K562 (cell line): ENCODE measurements around the gene ZBTB38. TPM values are rescaled to one million over a fixed set of nuclear protein-coding genes. Genes with fewer than 3 reads are reported as not detected.

Experiments used
- ATAC-seq: fragments of 200-7000 bp; cut with Tn5 transposase; 3 replicates; pipeline ENCODE4 v1.9.1; 2020; ENCODE audit warnings: moderate library complexity
- BruUV-seq: library from RNA; stranded (reverse); fragments of 400-500 nt; replicated peaks from 2 replicates; lab custom pipeline; 2021; lab: Mats Ljungman, UMichigan
- CTCF ChIA-PET: fragments of 300-600 bp; formaldehyde crosslinking; extraction: SDS; loops from one replicate; lab custom pipeline; 2021; ENCODE audit warnings: low intra/inter-chr PET ratio; lab: Yijun Ruan, JAX
- POLR2A ChIA-PET: fragments of 300-600, 350-650 bp; sonication (Branson Sonifier 250); formaldehyde crosslinking; extraction: SDS; loops from one replicate; lab custom pipeline; 2021; ENCODE audit warnings: antibody characterized with exemption, inconsistent platforms; lab: Yijun Ruan, JAX
- DNase-seq, 4 experiments: peaks; one replicate each; pipeline versions ENCODE4 v3.0.0 to v3.0.0-alpha.2; 2011 to 2018; ENCODE audit warnings: low spot score in 3 of 4, mixed read lengths in 3 of 4; ENCODE audit errors: extremely low read depth in 1 of 4
- FAIRE-seq: peaks from 2 replicates; lab custom pipeline; 2011; peaks lifted over from hg19 to GRCh38; lab: Jason Lieb, UNC
- H2AFZ ChIP-seq: 2 replicates; pipeline ENCODE4 v1.6.0; 2011; ENCODE audit warnings: low read depth, low read length, control low read depth, inconsistent platforms
- H3K27ac ChIP-seq: fragments of 200-600 bp; 3 replicates; pipeline ENCODE4 v1.8.0; 2011; ENCODE audit warnings: low read depth, mild to moderate bottlenecking, control low read depth, inconsistent platforms, low read length, moderate library complexity, mixed read lengths; ENCODE audit errors: extremely low read depth
- H3K27me3 ChIP-seq, 2 experiments: fragments of 300-600 bp in 1 of 2; 2 replicates in 1 of 2; 3 replicates in 1 of 2; pipeline versions ENCODE4 v1.6.0 to v1.8.0; 2011; ENCODE audit warnings: inconsistent platforms in 2 of 2, low read length in 2 of 2, mild to moderate bottlenecking in 1 of 2, mixed read lengths in 1 of 2, moderate library complexity in 1 of 2; ENCODE audit not compliant: control insufficient read depth in 2 of 2, insufficient read depth in 2 of 2
- H3K36me3 ChIP-seq: fragments of 300-600 bp; 3 replicates; pipeline ENCODE4 v1.8.0; 2011; ENCODE audit warnings: mild to moderate bottlenecking, low read length, inconsistent platforms; ENCODE audit not compliant: control insufficient read depth, insufficient read depth
- H3K4me1 ChIP-seq, 2 experiments: fragments of 200-600 bp in 1 of 2; replicated peaks in 1 of 2; 2 replicates in 1 of 2; 3 replicates in 1 of 2; pipeline versions ENCODE4 v1.5.1 to v1.8.0; 2011; ENCODE audit warnings: inconsistent platforms in 2 of 2, low read length in 2 of 2, mild to moderate bottlenecking in 1 of 2, mixed read lengths in 1 of 2, moderate library complexity in 1 of 2; ENCODE audit not compliant: control insufficient read depth in 2 of 2, insufficient read depth in 2 of 2
- H3K4me2 ChIP-seq: 2 replicates; pipeline ENCODE4 v1.6.1; 2011; ENCODE audit warnings: low read length, control low read depth, inconsistent platforms, mixed read lengths; ENCODE audit not compliant: insufficient read depth
- H3K4me3 ChIP-seq: fragments of 200-600 bp; sonication (generic), shearing (Covaris generic); 2 replicates; pipeline ENCODE4 v1.5.1; 2016; ENCODE audit warnings: control low read depth, inconsistent platforms
- H3K79me2 ChIP-seq: fragments of 200-600 bp; 3 replicates; pipeline ENCODE4 v1.8.0; 2011; ENCODE audit warnings: low read length, inconsistent platforms; ENCODE audit not compliant: control insufficient read depth, insufficient read depth
- H3K9ac ChIP-seq, 2 experiments: 2 replicates each; pipeline versions ENCODE4 v1.6.0 to v1.6.1; 2011; ENCODE audit warnings: low read depth in 2 of 2, low read length in 2 of 2, control low read depth in 1 of 2, inconsistent platforms in 1 of 2, mild to moderate bottlenecking in 1 of 2, mixed read lengths in 1 of 2; ENCODE audit not compliant: insufficient read depth in 1 of 2
- H3K9me1 ChIP-seq: one replicate; pipeline ENCODE4 v1.6.0; 2011; ENCODE audit warnings: inconsistent platforms, mild to moderate bottlenecking, low read length, moderate library complexity; ENCODE audit not compliant: control insufficient read depth, insufficient read depth
- H3K9me3 ChIP-seq: replicated peaks from 2 replicates; pipeline ENCODE4 v1.5.1; 2011; ENCODE audit warnings: low read depth, low read length, inconsistent platforms; ENCODE audit not compliant: control insufficient read depth, insufficient read depth
- H4K20me1 ChIP-seq: replicated peaks from 2 replicates; pipeline ENCODE4 v1.6.1; 2011; ENCODE audit warnings: low read length, inconsistent platforms, mixed read lengths; ENCODE audit not compliant: control insufficient read depth, insufficient read depth
- IRF2 ChIP-seq: sonication (generic); formaldehyde crosslinking; IDR thresholded peaks from 2 replicates; pipeline ENCODE4 v1.8.1; 2022; ENCODE audit warnings: mild to moderate bottlenecking, missing genetic modification reagents
- POLR2H ChIP-seq: IDR thresholded peaks from 2 replicates; pipeline ENCODE4 v1.6.1; 2016; ENCODE audit warnings: missing genetic modification characterization, low read depth, mild to moderate bottlenecking, control low read depth, missing compliant biosample characterization, moderate library complexity
- YY1 ChIP-seq, 3 experiments: IDR thresholded peaks; 2 replicates each; pipeline ENCODE4 v1.6.1; 2011; ENCODE audit warnings: low read length in 2 of 3, mild to moderate bottlenecking in 2 of 3, moderate library complexity in 2 of 3, borderline replicate concordance in 1 of 3, control low read depth in 1 of 3, low read depth in 1 of 3; ENCODE audit not compliant: insufficient read depth in 3 of 3, insufficient replicate concordance in 2 of 3, control insufficient read depth in 1 of 3, insufficient read length in 1 of 3; ENCODE audit errors: extremely low read depth in 1 of 3
- ZNF589 ChIP-seq: fragments of 200-800 bp; sonication (Bioruptor generic); IDR thresholded peaks from 2 replicates; pipeline ENCODE4 v1.6.1; 2016; ENCODE audit warnings: low read depth, missing genetic modification characterization, missing compliant biosample characterization
- WGBS: fragments of 100-300 bp; shearing (Covaris generic); methylation state at CpG from one replicate; pipeline ENCODE4 v1.1.6; 2016; ENCODE audit warnings: low coverage, mixed read lengths; ENCODE audit not compliant: insufficient coverage; ENCODE audit errors: missing lambda C conversion rate; 5-methylcytosine and 5-hydroxymethylcytosine counted together
- in situ Hi-C: fragments of 300-500 bp; cut with MboI; formaldehyde crosslinking; loops from 4 replicates; pipeline ENCODE4 v1.15.0; 2018; ENCODE audit warnings: inconsistent platforms, mixed read lengths
- intact Hi-C: fragments of 100-400 bp; cut with micrococcal nuclease; formaldehyde crosslinking; loops from 2 replicates; pipeline ENCODE4 v1.14.2; 2022
- polyA plus RNA-seq, 8 experiments: library from polyadenylated mRNA; depleted of rRNA in 4 of 8; stranded (reverse) in 5 of 8; unstranded in 3 of 8; fragments of >200 nt; fragmentation: Nextera tagmentation in 2 of 8; fragmentation: Illumina TruSeq in 1 of 8; extraction: Ambion mirVana in 2 of 8; extraction: Trizol in 1 of 8; gene quantifications; 2 replicates each; pipeline versions ENCODE4 v1.2.1 to v1.2.3, GENCODE V29; 2011 to 2014; ENCODE audit warnings: inconsistent platforms in 1 of 8, missing spikeins in 1 of 8
- total RNA-seq, 7 experiments: library from RNA; depleted of rRNA in 6 of 7; stranded (reverse); fragments of >200 nt in 6 of 7; fragmentation: Illumina TruSeq in 2 of 7; extraction: Trizol in 2 of 7; gene quantifications; 2 replicates each; pipeline versions ENCODE4 v1.2.1 to v1.2.3, GENCODE V29; 2011 to 2021; ENCODE audit warnings: low replicate concordance in 1 of 7
- TF ChIP-seq, protein P1 (sequence below): sonication (generic); formaldehyde crosslinking; IDR thresholded peaks from 2 replicates; pipeline ENCODE4 v1.8.1; 2023; ENCODE audit warnings: mild to moderate bottlenecking, missing genetic modification reagents

Gene ZBTB38
- total and polyA plus RNA-seq, 9 of the 15 experiments (the other 6 are each of a cell fraction or from before 2014, with no cell fraction given), result 12.1 to 39.4 (median 22.9) TPM

DNA sequence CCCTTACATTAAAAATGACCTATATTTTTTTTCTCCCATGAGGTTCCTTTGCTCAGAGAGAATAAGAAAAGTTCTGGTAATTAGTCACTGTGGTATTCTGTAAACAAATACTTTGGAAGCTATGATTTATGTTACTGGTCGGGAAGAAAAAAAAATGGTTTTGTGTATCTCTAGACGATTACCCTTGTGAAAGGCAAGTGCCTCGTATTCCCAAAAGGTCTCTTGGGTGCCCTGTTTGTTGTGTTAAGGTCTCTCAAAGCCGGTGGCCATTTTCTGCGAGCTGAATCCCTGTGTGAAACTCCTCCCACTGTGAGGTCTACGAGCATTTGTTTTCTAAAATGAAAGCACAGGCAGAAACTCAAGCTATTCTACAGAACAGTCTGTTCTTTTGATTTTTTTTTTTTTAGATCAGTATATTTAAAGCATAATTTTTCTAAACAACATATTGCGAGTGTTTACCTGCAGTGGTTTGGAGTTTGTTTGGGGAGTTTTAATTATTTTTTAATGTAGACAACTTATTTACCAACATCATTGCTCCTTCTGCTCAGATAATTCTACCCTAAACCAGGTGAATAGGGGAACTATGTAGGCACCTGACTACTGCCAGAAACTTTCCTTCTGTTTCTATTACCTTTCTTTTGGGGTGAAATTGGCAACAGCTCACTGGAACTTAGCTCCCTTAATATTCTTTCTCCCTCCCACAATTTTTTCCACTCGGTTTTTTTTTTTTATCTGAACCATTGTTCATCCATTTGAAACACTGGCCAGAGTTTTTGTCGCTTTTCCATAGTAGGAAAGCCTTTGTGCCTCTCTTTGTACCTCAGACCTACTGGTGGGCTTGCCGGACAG lies 44.0 kb downstream of the ZBTB38 start (continued):
- TF ChIP-seq, protein P1, sequence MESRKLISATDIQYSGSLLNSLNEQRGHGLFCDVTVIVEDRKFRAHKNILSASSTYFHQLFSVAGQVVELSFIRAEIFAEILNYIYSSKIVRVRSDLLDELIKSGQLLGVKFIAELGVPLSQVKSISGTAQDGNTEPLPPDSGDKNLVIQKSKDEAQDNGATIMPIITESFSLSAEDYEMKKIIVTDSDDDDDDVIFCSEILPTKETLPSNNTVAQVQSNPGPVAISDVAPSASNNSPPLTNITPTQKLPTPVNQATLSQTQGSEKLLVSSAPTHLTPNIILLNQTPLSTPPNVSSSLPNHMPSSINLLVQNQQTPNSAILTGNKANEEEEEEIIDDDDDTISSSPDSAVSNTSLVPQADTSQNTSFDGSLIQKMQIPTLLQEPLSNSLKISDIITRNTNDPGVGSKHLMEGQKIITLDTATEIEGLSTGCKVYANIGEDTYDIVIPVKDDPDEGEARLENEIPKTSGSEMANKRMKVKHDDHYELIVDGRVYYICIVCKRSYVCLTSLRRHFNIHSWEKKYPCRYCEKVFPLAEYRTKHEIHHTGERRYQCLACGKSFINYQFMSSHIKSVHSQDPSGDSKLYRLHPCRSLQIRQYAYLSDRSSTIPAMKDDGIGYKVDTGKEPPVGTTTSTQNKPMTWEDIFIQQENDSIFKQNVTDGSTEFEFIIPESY (CRISPR knock-in tag), result no peak
- peak; percentile 54 to 92 (median 83) for TF ChIP-seq YY1 (IDR thresholded peaks at IDR 0.05; ENCODE audit: borderline replicate concordance in 1 of 3, control insufficient read depth in 1 of 3, extremely low read depth in 1 of 3, insufficient read depth in 3 of 3, insufficient read length in 1 of 3, insufficient replicate concordance in 2 of 3, low read depth in 1 of 3, low read length in 2 of 3)
- TF ChIP-seq, all 486 proteins: peak for 9

DNA sequence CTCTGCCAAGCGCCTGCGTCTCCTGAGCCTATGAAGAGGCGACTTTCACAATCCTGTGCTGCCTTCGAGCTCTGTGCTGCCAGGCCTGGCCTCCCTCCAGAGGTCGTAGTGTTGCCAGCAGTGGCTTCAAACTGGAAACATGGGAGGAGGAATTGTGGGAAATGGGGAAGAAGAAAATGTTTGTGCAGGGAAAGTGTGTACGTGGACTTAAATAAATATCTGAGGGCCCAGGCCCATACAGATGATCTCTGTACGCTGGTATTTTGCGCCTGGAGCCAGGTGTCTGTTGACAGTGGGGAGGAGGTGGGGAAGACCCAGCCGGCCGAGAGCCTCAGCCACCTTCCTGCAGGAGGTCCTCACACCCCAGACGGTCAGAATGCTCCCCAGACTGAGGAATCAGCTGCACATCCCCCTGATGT lies 44.6 kb downstream of the ZBTB38 start:
- Histone ChIP-seq H3K36me3 (peaks cover 28% of the 10 kb centered on the region; the same call in 2 of the 3 replicates), H3K27me3 (no peaks in the 10 kb centered on the region), H3K4me3 (no peak overlapping the region), H3K9me3 (no peaks in the 10 kb centered on the region), H2AFZ (0 out of 2 replicates have a peak overlapping the region, but pooled peaks have one; percentile 65), H3K27ac (no peak overlapping the region; the same call in 2 of the 3 replicates), H3K9me1 (no peaks in the 10 kb centered on the region), H3K9ac (peak overlapping the region in 1 of 2 experiments; percentile 73; a peak in 2 of 4 replicates), H3K4me1 (peaks cover 2 to 28% of the 10 kb centered on the region in 2 experiments; a peak in 4 of 5 replicates), H4K20me1 (no peaks in the 10 kb centered on the region), H3K4me2 (no peak overlapping the region), H3K79me2 (no peaks in the 10 kb centered on the region)
- TF ChIP-seq POLR2H (tag), result no peak
- TF ChIP-seq IRF2, result no peak
- 0 out of 2 replicates have a peak, but pooled peaks have one; percentile 32 for TF ChIP-seq ZNF589 (CRISPR knock-in tag)
- DNase-seq, result no peak
- intact Hi-C loops (no loop called here), in situ Hi-C loops (no loop called here)
- ATAC-seq, result no peak
- 84% methylated on average over 11 of the region's 11 CpGs for WGBS
- no TSS peak for BruUV-seq
- CTCF ChIA-PET, result no interaction called here
- no peak for FAIRE-seq
- POLR2A ChIA-PET, result interaction anchor here (0.9 to 2.1 kb wide), 3 partner anchors 8 to 100 kb away, joined by 3 to 5 read pairs (median 4); no protein-coding TSS in a partner anchor
